Smooth muscle cell (in vitro differentiated cells): ENCODE results near the gene QKI. TPM values are rescaled to one million over a fixed set of nuclear protein-coding genes. Genes with fewer than 3 reads are reported as not detected.

Experiments used
- DNase-seq: peaks from one replicate; lab custom pipeline; 2025; ENCODE audit not compliant: unreplicated experiment; lab: John Stamatoyannopoulos, UW
- H2AFZ ChIP-seq: fragments of 200-600 bp; sonication (generic); 2 replicates; pipeline ENCODE4 v1.6.0; 2016; ENCODE audit warnings: antibody characterized with exemption, low read depth, mild to moderate bottlenecking
- H3F3A ChIP-seq: fragments of 200-600 bp; sonication (generic); 2 replicates; pipeline ENCODE4 v1.6.0; 2017; ENCODE audit warnings: antibody characterized with exemption, low read depth
- H3K27ac ChIP-seq: fragments of 200-600 bp; sonication (generic); 2 replicates; pipeline ENCODE4 v1.5.1; 2016; ENCODE audit warnings: low read depth, mild to moderate bottlenecking
- H3K27me3 ChIP-seq: fragments of 200-600 bp; sonication (generic); 2 replicates; pipeline ENCODE4 v1.6.1; 2016; ENCODE audit warnings: low read depth, mild to moderate bottlenecking
- H3K36me3 ChIP-seq: fragments of 200-600 bp; sonication (generic); 2 replicates; pipeline ENCODE4 v1.5.1; 2016; ENCODE audit warnings: low read depth
- H3K4me1 ChIP-seq: fragments of 200-600 bp; sonication (generic); 2 replicates; pipeline ENCODE4 v1.5.1; 2016; ENCODE audit warnings: low read depth
- H3K4me2 ChIP-seq: fragments of 200-600 bp; sonication (generic); 2 replicates; pipeline ENCODE4 v1.6.0; 2016; ENCODE audit warnings: mild to moderate bottlenecking
- H3K4me3 ChIP-seq: fragments of 200-600 bp; sonication (generic); 2 replicates; pipeline ENCODE4 v1.5.1; 2016; ENCODE audit warnings: mild to moderate bottlenecking
- H3K79me2 ChIP-seq: fragments of 200-600 bp; sonication (generic); 2 replicates; pipeline ENCODE4 v1.6.0; 2016; ENCODE audit warnings: low read depth, mild to moderate bottlenecking
- H3K9ac ChIP-seq: fragments of 200-600 bp; sonication (generic); 2 replicates; pipeline ENCODE4 v1.6.0; 2016; ENCODE audit warnings: low read depth
- H3K9me3 ChIP-seq: fragments of 200-600 bp; sonication (generic); replicated peaks from 2 replicates; pipeline ENCODE4 v1.5.1; 2016; ENCODE audit warnings: low read depth
- H4K20me1 ChIP-seq: fragments of 200-600 bp; sonication (generic); 2 replicates; pipeline ENCODE4 v1.6.0; 2016; ENCODE audit warnings: low read depth
- CTCF ChIP-seq: fragments of 200-600 bp; sonication (generic); IDR thresholded peaks from 2 replicates; pipeline ENCODE4 v1.5.1; 2017; ENCODE audit warnings: borderline replicate concordance, mild to moderate bottlenecking, antibody characterized with exemption; ENCODE audit not compliant: insufficient read depth, poor library complexity, severe bottlenecking
- WGBS: methylation state at CpG from one replicate; pipeline ENCODE4 v1.1.7; 2016; ENCODE audit warnings: low lambda C conversion rate; 5-methylcytosine and 5-hydroxymethylcytosine counted together
- polyA plus RNA-seq: library from polyadenylated mRNA; unstranded; fragments of >200 nt; fragmentation: Nextera tagmentation; extraction: Ambion mirVana; gene quantifications from 2 replicates; pipeline ENCODE4 v1.2.1, GENCODE V29; 2016
- total RNA-seq: library from RNA; depleted of rRNA; stranded (reverse); fragments of >200 nt; gene quantifications from 2 replicates; pipeline ENCODE4 v1.2.3, GENCODE V29; 2014

The QKI gene
- total and polyA plus RNA-seq, 2 experiments from 2014 or later = 65.1 to 162 TPM

DNA sequence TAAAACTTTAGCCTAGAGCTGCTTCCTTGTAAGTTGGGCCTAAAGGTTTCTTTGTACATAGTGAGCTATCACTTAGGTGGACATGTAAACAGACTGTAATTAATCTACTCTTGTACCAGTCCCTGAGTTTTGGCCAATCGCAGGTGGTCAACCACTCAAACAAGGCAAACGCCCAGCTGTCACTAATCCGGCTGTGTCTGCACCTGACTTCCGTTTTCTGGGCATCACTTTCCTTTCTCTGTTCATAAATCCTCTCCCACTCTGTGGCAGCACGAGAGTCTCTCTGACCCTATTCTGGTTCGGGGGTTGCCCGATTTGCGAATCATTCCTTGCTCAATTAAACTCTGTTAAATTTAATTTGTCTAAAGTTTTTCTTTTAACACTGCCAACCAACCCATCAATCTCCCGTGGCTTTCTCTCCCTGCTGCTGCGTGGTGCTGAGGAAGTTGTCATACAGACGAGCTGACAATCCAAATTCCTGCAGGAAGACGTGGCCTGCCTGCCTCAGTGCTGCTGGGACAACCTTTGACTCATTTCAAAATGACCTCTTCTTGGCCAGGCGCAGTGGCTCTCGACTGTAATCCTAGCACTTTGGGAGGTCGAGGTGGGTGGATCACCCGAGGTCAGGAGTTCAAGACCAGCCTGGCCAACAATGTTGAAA lies 206.3 kb downstream of the QKI start:
- DNase-seq = no peak
- WGBS = 93% methylated on average over 16 of the region's 16 CpGs

GRCh38 chr6:163625265-163625664 lies 210.7 kb downstream of the QKI start:
- Histone ChIP-seq H3K4me1 (no peaks in the 10 kb centered on the region), H2AFZ (no peak overlapping the region), H3K79me2 (no peaks in the 10 kb centered on the region), H3K27ac (no peak overlapping the region), H3F3A (no peaks in the 10 kb centered on the region), H3K9ac (no peak overlapping the region), H3K4me3 (no peak overlapping the region), H3K4me2 (no peak overlapping the region), H4K20me1 (no peaks in the 10 kb centered on the region), H3K27me3 (no peaks in the 10 kb centered on the region), H3K9me3 (no peaks in the 10 kb centered on the region), H3K36me3 (no peaks in the 10 kb centered on the region)
- WGBS = over 99% methylated on average over 3 of the region's 3 CpGs
- no peak for TF ChIP-seq CTCF
- DNase-seq = no peak

More for the DNA sequence above, 206.3 kb downstream of the QKI start:
- no peaks in the 10 kb centered on the region for H3K4me1 ChIP-seq
- no peaks in the 10 kb centered on the region for H4K20me1 ChIP-seq
- no peak for TF ChIP-seq CTCF
- H3K79me2 ChIP-seq = no peaks in the 10 kb centered on the region
- no peaks in the 10 kb centered on the region for H3K9me3 ChIP-seq
- no peak overlapping the region for H3K4me3 ChIP-seq
- no peak overlapping the region for H2AFZ ChIP-seq
- H3K27ac ChIP-seq = no peak overlapping the region
- no peak overlapping the region for H3K9ac ChIP-seq
- no peaks in the 10 kb centered on the region for H3K36me3 ChIP-seq
- no peaks in the 10 kb centered on the region for H3F3A ChIP-seq
- H3K27me3 ChIP-seq = no peaks in the 10 kb centered on the region
- H3K4me2 ChIP-seq = no peak overlapping the region

GRCh38 chr6:163626073-163626867 lies 211.8 kb downstream of the QKI start:
- Histone ChIP-seq H3K4me2 (no peak overlapping the region), H3K9ac (no peak overlapping the region), H3K36me3 (no peaks in the 10 kb centered on the region), H3K27ac (no peak overlapping the region), H3K79me2 (no peaks in the 10 kb centered on the region), H3K27me3 (no peaks in the 10 kb centered on the region), H2AFZ (no peak overlapping the region), H3K9me3 (no peaks in the 10 kb centered on the region), H3K4me1 (no peaks in the 10 kb centered on the region), H3F3A (no peaks in the 10 kb centered on the region), H4K20me1 (no peaks in the 10 kb centered on the region), H3K4me3 (no peak overlapping the region)
- no peak for TF ChIP-seq CTCF
- no peak for DNase-seq
- 91% methylated on average over 8 of the region's 8 CpGs for WGBS
